Endodermal cell (in vitro differentiated cells): ENCODE measurements around the gene C1orf198. TPM values are rescaled to one million over a fixed set of nuclear protein-coding genes. Genes with fewer than 3 reads are reported as not detected.

ENCODE experiments used
- DNase-seq: peaks from one replicate; pipeline ENCODE4 v3.0.0-alpha.2; 2017
- H3K27ac ChIP-seq: 2 replicates; pipeline ENCODE4 v1.5.1; 2013; ENCODE audit warnings: mild to moderate bottlenecking, low read depth, low read length, moderate library complexity
- H3K27me3 ChIP-seq: 2 replicates; pipeline ENCODE4 v1.6.1; 2013; ENCODE audit warnings: mild to moderate bottlenecking, low read length, moderate library complexity; ENCODE audit not compliant: insufficient read depth, control insufficient read depth, poor library complexity, severe bottlenecking
- H3K36me3 ChIP-seq: 2 replicates; pipeline ENCODE4 v1.7.0; 2013; ENCODE audit warnings: mild to moderate bottlenecking, low read length, moderate library complexity; ENCODE audit not compliant: control insufficient read depth, insufficient read depth
- H3K4me1 ChIP-seq: one replicate; pipeline ENCODE4 v1.7.0; 2013; ENCODE audit warnings: low read length; ENCODE audit not compliant: control insufficient read depth, insufficient read depth
- H3K4me3 ChIP-seq: 2 replicates; pipeline ENCODE4 v1.5.1; 2013; ENCODE audit warnings: mild to moderate bottlenecking, low read length, moderate library complexity
- H3K9ac ChIP-seq: 2 replicates; pipeline ENCODE4 v1.6.1; 2013; ENCODE audit warnings: mild to moderate bottlenecking, low read length, moderate library complexity; ENCODE audit not compliant: poor library complexity, severe bottlenecking; ENCODE audit errors: extremely low read depth
- H3K9me3 ChIP-seq: 2 replicates; pipeline ENCODE4 v1.6.1; 2013; ENCODE audit warnings: mild to moderate bottlenecking, low read length, moderate library complexity; ENCODE audit not compliant: control insufficient read depth
- H3K27ac Mint-ChIP-seq: 2 replicates; pipeline ENCODE4 v1.8.0; 2020; ENCODE audit warnings: mixed read lengths
- H3K27me3 Mint-ChIP-seq: 2 replicates; pipeline ENCODE4 v1.8.0; 2021; ENCODE audit warnings: mild to moderate bottlenecking, mixed read lengths; ENCODE audit not compliant: insufficient read depth
- H3K36me3 Mint-ChIP-seq: 2 replicates; pipeline ENCODE4 v1.8.0; 2020; ENCODE audit warnings: low read depth, mixed read lengths
- H3K4me1 Mint-ChIP-seq: 2 replicates; pipeline ENCODE4 v1.8.0; 2020; ENCODE audit warnings: mixed read lengths
- H3K4me3 Mint-ChIP-seq: 2 replicates; pipeline ENCODE4 v1.8.0; 2020; ENCODE audit warnings: mild to moderate bottlenecking, moderate library complexity, mixed read lengths
- H3K9me3 Mint-ChIP-seq: 2 replicates; pipeline ENCODE4 v1.8.0; 2020; ENCODE audit warnings: mild to moderate bottlenecking, mixed read lengths
- CTCF ChIP-seq: fragments of 200-600 bp; sonication (generic); conservative IDR thresholded peaks from 2 replicates; pipeline ENCODE4 v1.5.0; 2021; ENCODE audit warnings: antibody characterized with exemption, mild to moderate bottlenecking
- WGBS, 2 experiments: methylation state at CpG; one replicate each; pipeline versions ENCODE4 v1.1.5 to v1.1.7; 2013; ENCODE audit warnings: missing lambda C conversion rate in 2 of 2, mixed read lengths in 1 of 2; ENCODE audit not compliant: insufficient coverage in 1 of 2, insufficient read length in 1 of 2; 5-methylcytosine and 5-hydroxymethylcytosine counted together
- total RNA-seq, 2 donors: library from RNA; stranded (reverse); fragmentation: NEBNext Ultra II Directional in 1 of 2; extraction: Animal tissue kit (Norgen Biotek cat#: 25700) in 1 of 2; gene quantifications; 2 replicates in 1 of 2; 3 replicates in 1 of 2; pipeline ENCODE4 v1.2.1, GENCODE V29; 2021

Gene C1orf198
- total RNA-seq, 2 donors from 2014 or later: 37.5 to 44.8 TPM

GRCh38 chr1:230818367-230818766 lies 50.0 kb downstream of the C1orf198 start:
- Mint-ChIP-seq H3K27ac (no peak overlapping the region), H3K27me3 (peaks cover 10% of the 10 kb centered on the region), H3K4me3 (no peak overlapping the region), H3K36me3 (no peaks in the 10 kb centered on the region), H3K9me3 (peaks cover 4% of the 10 kb centered on the region), H3K4me1 (peaks cover 2% of the 10 kb centered on the region)
- DNase-seq: no peak
- H3K4me3 ChIP-seq: no peak overlapping the region
- peaks cover 5% of the 10 kb centered on the region for H3K9me3 ChIP-seq
- H3K36me3 ChIP-seq: no peaks in the 10 kb centered on the region
- TF ChIP-seq CTCF: no peak
- no peaks in the 10 kb centered on the region for H3K4me1 ChIP-seq
- no peaks in the 10 kb centered on the region for H3K27me3 ChIP-seq
- no peak overlapping the region for H3K9ac ChIP-seq
- WGBS, 2 experiments: 96% methylated on average over 1 of the region's 1 CpG; no CpG with 5 or more reads in 1 of the 2 experiments
- H3K27ac ChIP-seq: no peak overlapping the region

- peaks cover 24% of the 10 kb centered on the region for H3K9me3 ChIP-seq
- H3K27me3 ChIP-seq: no peaks in the 10 kb centered on the region
- no peak for TF ChIP-seq CTCF
- no peak overlapping the region for H3K27ac ChIP-seq
- DNase-seq: peak; percentile 12
- no peaks in the 10 kb centered on the region for H3K36me3 ChIP-seq
- Mint-ChIP-seq H3K27ac (no peak overlapping the region), H3K4me3 (no peak overlapping the region), H3K4me1 (peaks cover 2% of the 10 kb centered on the region), H3K9me3 (peaks cover 12% of the 10 kb centered on the region), H3K36me3 (no peaks in the 10 kb centered on the region), H3K27me3 (peaks cover 15% of the 10 kb centered on the region)
- no peak overlapping the region for H3K4me3 ChIP-seq
- no peaks in the 10 kb centered on the region for H3K4me1 ChIP-seq
- no peak overlapping the region for H3K9ac ChIP-seq
Measured at GRCh38 chr1:230816018-230816417, 52.3 kb downstream of the C1orf198 start.

GRCh38 chr1:230814949-230815692 lies 53.2 kb downstream of the C1orf198 start:
- no peak overlapping the region for H3K9ac ChIP-seq
- Mint-ChIP-seq H3K27me3 (peaks cover 18% of the 10 kb centered on the region), H3K9me3 (peaks cover 12% of the 10 kb centered on the region), H3K27ac (no peak overlapping the region), H3K36me3 (no peaks in the 10 kb centered on the region), H3K4me3 (no peak overlapping the region), H3K4me1 (peaks cover 2% of the 10 kb centered on the region)
- TF ChIP-seq CTCF: no peak
- H3K4me1 ChIP-seq: no peaks in the 10 kb centered on the region
- no peaks in the 10 kb centered on the region for H3K27me3 ChIP-seq
- DNase-seq: peak; percentile 3
- no peaks in the 10 kb centered on the region for H3K36me3 ChIP-seq
- 86 to 100% methylated on average over 1 to 3 of the region's 3 CpGs for WGBS, 2 experiments
- peaks cover 24% of the 10 kb centered on the region for H3K9me3 ChIP-seq
- no peak overlapping the region for H3K4me3 ChIP-seq
- H3K27ac ChIP-seq: no peak overlapping the region
